ENCODE data around the gene CDKN2C. TPM values are rescaled to one million over a fixed set of nuclear protein-coding genes. Genes with fewer than 3 reads are reported as not detected.

Gene CDKN2C
- total and polyA plus RNA-seq, 11 donors = 11.2 to 18.8 (median 15.3) TPM

DNA sequence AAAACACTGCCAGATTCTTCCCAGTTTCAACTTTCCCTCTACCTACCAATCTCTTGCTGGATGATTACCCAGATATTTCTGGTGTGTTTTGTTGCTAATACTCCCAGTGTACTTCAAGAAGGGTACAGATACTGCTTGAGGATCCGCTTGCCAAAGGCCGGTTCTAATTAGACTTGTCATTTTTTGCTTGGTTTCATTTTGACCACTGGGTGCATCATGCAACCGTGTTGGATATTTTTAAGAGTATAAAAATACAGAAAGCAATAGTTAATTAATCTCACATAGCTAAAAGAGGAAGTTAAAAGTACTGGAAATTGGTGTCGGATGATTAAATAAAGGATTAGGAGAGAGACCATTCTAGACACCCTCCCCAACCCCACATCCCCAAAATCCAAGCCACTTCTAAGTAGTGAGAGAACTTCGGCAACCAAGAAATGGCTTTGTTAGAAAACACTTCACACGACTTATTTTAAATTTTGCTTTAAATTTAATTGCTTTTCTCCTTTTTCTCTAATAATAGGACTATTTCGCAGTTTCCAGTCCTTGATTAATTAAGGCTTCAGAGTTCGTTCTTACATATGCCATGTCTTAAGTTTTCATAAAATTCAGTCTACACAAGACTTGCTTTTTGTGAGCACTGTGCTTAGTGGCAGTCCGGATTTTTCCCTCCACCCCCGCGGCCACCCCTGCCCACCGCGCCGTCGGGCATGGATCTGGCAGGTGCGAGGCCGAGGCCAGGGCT lies 2.5 kb upstream of the CDKN2C start:
- Histone ChIP-seq H3K4me3 (peak overlapping the region; percentile 57 to 91 (median 82)), H3K36me3 (no peaks in the 10 kb centered on the region), H3K9me3 (no peaks in the 10 kb centered on the region), H3K27me3 (no peaks in the 10 kb centered on the region), H3K27ac (peak overlapping the region; percentile 92 to 99 (median 96)), H3K4me1 (peaks cover 0 to 32% (median 10%) of the 10 kb centered on the region in 12 donors)
- WGBS, 4 donors = 16 to 21% (median 18%) methylated on average over 16 to 17 of the region's 17 CpGs
- intact Hi-C loops (cut with DNase I) = loop anchor here in 3 of 10 donors (1.0 to 10.0 kb wide), 9 partner anchors 7 to 907 kb away; partner anchors contain the start of genes EPS15 (in 1 of the 3), FAF1 (in 1 of the 3), NRDC (in 1 of the 3) and RNF11 (in 1 of the 3)
- no peak for TF ChIP-seq POLR2A (IDR thresholded peaks at IDR 0.05)
- TF ChIP-seq, protein P1, sequence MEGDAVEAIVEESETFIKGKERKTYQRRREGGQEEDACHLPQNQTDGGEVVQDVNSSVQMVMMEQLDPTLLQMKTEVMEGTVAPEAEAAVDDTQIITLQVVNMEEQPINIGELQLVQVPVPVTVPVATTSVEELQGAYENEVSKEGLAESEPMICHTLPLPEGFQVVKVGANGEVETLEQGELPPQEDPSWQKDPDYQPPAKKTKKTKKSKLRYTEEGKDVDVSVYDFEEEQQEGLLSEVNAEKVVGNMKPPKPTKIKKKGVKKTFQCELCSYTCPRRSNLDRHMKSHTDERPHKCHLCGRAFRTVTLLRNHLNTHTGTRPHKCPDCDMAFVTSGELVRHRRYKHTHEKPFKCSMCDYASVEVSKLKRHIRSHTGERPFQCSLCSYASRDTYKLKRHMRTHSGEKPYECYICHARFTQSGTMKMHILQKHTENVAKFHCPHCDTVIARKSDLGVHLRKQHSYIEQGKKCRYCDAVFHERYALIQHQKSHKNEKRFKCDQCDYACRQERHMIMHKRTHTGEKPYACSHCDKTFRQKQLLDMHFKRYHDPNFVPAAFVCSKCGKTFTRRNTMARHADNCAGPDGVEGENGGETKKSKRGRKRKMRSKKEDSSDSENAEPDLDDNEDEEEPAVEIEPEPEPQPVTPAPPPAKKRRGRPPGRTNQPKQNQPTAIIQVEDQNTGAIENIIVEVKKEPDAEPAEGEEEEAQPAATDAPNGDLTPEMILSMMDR (IDR thresholded peaks at IDR 0.05) = no peak
- ATAC-seq (no peak), DNase-seq (no peak)

DNA sequence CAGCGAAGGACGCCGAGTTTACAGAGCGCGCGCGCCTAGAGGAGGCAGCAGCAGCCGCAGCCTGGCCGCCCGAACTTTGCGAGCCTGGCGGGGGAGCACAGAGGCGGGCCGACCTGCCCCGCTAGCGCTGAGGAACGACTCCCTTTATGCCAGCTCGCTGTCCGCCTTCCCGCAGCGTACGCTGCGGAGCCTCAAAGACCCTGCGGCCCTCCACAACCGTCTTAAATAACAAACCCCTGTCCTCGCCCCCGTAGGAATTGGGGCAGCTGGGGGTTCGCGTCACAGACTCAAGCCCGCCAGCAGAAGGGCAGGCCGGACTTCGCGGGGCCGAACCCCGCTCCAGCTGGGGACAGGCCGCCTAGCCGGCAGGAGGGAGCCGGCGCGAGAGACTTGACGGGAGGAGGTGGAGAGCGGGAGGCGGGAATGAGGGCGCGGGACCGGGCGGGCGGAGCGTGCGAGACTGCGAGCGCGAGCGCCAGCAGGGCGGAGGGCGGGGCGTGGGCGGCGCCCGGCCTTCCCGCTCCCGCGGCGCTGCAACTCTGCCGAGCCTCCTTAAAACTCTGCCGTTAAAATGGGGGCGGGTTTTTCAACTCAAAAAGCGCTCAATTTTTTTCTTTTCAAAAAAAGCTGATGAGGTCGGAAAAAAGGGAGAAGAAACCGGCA lies 1.8 kb upstream of the CDKN2C start:
- Histone ChIP-seq H3K27me3 (no peaks in the 10 kb centered on the region), H3K27ac (peak overlapping the region; percentile 92 to 99 (median 96)), H3K9me3 (no peaks in the 10 kb centered on the region), H3K4me1 (peaks cover 0 to 39% (median 12%) of the 10 kb centered on the region in 12 donors), H3K4me3 (peak overlapping the region; percentile 57 to 91 (median 82)), H3K36me3 (no peaks in the 10 kb centered on the region)
- ATAC-seq = peak; percentile 90 to 96 (median 95)
- peak; percentile 94 to 96 (median 95) for DNase-seq
- intact Hi-C loops (cut with DNase I) = loop anchor here in 3 of 10 donors (1.0 to 10.0 kb wide), 9 partner anchors 8 to 907 kb away; partner anchors contain the start of genes EPS15 (in 1 of the 3), FAF1 (in 1 of the 3), NRDC (in 1 of the 3) and RNF11 (in 1 of the 3)
- WGBS, 4 donors = 0 to 1% (median 0%) methylated on average over 29 to 70 of the region's 70 CpGs
- peak in 1 of 2 donors; percentile 70 for TF ChIP-seq POLR2A (IDR thresholded peaks at IDR 0.05)
- TF ChIP-seq, protein P1 (IDR thresholded peaks at IDR 0.05) = peak in 11 of 12 donors; percentile 12 to 56 (median 41)

DNA sequence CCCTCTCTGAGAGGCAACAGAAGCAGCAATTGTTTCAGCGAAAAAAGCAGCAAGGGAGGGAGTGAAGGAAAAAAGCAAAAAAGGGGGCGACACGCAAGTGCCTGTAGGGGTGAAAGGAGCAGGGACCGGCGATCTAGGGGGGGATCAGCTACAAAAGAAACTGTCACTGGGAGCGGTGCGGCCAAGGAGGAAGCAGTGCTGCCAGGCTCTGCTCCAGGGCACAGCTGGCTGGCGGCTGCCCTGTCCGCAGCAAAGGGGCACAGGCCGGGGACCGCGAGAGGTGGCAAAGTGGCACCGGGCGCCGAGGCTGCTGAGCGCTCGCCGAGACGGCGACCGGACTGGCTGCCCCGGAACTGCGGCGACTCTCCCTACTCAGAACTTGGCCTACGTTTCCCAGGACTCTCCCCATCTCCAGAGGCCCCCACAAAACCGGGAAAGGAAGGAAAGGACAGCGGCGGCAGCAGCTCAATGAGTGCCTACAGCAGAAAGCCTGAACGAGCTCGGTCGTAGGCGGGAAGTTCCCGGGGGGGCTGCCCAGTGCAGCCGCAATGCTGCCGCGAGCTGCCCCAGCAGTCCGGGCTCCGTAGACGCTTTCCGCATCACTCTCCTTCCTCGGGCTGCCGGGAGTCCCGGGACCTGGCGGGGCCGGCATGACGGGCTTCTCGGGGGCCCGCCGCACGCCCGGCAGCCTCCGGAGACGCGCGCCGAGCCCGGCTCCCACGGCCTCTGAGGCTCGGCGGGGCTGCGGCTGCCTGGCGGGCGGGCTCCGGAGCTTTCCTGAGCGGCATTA lies 1.0 kb upstream of the CDKN2C start:
- H3K36me3 ChIP-seq = no peaks in the 10 kb centered on the region
- intact Hi-C loops (cut with DNase I) = loop anchor here in 3 of 10 donors (1.0 to 10.0 kb wide), 9 partner anchors 9 to 906 kb away; partner anchors contain the start of genes EPS15 (in 1 of the 3), FAF1 (in 1 of the 3), NRDC (in 1 of the 3) and RNF11 (in 1 of the 3)
- DNase-seq = peak; percentile 57 to 83 (median 64)
- TF ChIP-seq, protein P1 (IDR thresholded peaks at IDR 0.05) = no peak
- no peak for TF ChIP-seq POLR2A (IDR thresholded peaks at IDR 0.05)
- H3K27me3 ChIP-seq = no peaks in the 10 kb centered on the region
- H3K27ac ChIP-seq = peak overlapping the region; percentile 92 to 99 (median 96)
- H3K9me3 ChIP-seq = no peaks in the 10 kb centered on the region
- 0 to 2% (median 1%) methylated on average over 16 to 65 of the region's 65 CpGs for WGBS, 4 donors
- H3K4me3 ChIP-seq = peak overlapping the region; percentile 57 to 91 (median 82)
- peaks cover 0 to 39% (median 12%) of the 10 kb centered on the region in 12 donors for H3K4me1 ChIP-seq
- ATAC-seq = peak; percentile 23 to 52 (median 38)

All from heart left ventricle (tissue), 16 donors.